Stimulated activated CD8-positive, alpha-beta memory T cell treated with anti-CD3 and anti-CD28 coated beads, Interleukin-15, amount 100 ng/mL, for 48 hours (primary cell): ENCODE data around the gene PGGT1B.
"Not testable (repeated sequence)": the region's sequence is repeated elsewhere in the genome, so short reads cannot be mapped to it uniquely, and the experiment has no call there.

Experiments
- DNase-seq, 2 donors: peaks; one replicate each; pipeline ENCODE4 v3.0.0-alpha.2; 2020; ENCODE audit warnings: low read depth in 2 of 2

The PGGT1B gene

GRCh38 chr5:115257981-115258380 is 4.7 kb downstream of the PGGT1B start:
- DNase-seq = no peak

DNA sequence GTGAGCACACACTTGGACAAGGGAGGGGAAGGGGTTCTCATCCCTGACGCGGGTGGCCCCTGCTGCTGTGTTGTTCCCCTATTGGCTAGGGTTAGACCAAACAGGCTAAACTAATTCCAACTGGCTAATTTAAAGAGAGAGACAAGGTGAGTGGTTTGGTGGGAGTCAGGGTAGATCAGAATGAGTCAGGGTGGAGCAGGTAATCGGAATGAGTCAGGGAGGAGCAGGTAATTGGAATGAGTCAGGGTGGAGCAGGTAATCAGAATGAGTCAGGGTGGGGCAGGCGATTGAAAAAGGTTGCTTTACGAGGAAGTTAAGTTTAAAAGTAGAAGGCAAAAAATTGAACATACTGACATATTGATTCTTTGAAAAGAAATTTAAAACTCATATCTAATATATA is 13.3 kb downstream of the PGGT1B start:
- DNase-seq = not testable (repeated sequence)

DNA sequence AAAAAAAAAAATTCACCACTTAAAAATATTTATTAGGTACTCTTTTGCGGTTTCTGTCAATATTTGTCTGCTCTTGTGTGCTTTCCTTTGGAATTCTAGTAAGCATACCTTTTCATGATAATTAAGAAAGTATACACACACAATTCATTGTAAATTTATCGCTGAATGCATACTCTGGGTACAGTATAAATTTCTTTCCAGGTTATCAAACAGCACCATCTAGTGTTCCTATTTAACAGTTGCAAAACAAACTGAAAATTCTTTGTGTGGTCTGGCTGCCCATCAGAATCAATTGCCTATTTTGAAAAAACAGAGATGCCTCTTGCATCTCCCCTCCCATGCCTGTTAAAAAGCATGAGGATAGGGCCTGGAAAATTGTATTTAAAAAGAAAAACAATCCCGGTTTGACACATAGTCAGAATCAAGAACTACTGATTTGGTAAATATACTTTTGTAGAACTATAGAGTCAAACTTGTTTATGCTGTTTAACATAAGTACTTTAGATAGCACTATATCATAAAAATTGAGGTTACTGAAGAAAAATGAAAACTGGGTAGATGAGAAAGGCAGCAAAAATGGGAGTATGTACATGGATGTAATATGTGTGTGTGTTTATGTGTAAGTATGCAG is 16.2 kb downstream of the PGGT1B start:
- DNase-seq = no peak

DNA sequence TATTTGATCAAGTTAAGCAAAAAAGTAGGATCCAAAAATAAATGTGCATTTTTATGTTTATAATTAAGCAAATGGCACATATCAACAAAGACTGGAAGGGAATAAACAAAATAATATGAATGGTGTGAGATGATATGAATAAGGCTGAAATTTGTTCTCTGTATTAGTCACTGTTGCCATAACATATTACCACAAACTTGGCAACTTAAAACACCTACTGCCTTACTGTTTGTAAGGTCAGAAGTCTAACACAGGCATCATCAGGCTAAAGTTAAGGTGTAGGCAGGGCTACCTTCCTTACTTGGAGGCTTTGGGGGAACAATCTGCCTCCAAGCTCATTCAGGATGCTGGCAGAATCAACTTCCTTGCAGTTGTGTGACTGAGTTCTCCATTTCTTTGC is 19.3 kb downstream of the PGGT1B start:
- DNase-seq = no peak

DNA sequence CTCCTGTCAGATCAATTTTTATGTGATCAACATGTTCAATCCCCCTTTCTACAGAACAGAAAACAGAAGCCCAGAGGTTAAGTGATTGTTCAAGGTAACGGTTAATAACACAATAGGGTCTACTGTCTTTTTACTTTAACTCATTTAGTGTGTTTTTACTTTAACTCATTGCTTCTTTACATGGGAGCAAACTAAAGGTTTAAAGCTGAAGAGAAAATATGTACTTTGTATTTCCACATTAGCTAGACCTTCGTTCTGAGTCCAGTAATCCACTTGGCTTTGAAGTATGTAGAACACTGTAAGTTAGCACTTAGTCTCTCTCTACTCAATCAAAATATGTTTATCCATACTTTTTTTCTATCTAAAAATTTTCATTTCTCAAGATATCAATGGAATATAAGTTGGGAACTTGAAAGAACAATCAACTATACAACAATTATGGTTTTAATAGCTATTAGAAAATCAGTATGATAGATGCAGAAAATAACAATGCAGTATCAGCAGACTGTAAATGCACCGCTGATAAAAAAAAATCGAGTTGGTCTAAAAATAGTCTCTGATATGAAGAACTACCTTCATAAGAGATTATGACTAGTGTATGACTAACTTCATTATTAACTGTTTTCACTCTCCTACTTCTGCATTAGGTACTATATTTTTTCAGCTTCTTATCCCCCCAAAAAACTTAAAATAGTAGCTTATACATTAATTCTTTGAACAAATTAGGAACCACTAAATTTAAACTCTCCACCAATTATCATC is 20.6 kb downstream of the PGGT1B start:
- no peak for DNase-seq

- no peak for DNase-seq
These were observed 25.6 kb downstream of the PGGT1B start for GRCh38 chr5:115237066-115237465.

GRCh38 chr5:115236599-115236998 is 26.1 kb downstream of the PGGT1B start:
- DNase-seq = no peak

DNA sequence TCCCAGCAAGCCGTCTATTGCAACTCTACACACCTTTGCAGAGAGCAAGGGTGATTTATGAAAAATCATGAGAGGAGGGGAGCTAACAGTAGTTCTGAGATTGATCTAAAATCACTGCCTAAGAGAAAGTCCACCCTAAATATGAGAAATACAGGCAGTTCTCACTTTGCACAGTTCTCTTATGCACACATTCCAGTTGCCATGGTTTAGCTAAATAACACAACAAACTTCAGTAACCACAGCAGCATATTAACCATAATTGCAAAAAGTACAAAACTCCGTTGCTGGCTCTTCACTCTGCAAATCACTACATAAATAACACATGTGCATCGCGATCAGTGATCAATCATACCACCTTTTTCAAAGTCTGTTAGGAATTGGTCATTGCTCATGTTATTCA is 31.1 kb downstream of the PGGT1B start:
- no peak for DNase-seq

DNA sequence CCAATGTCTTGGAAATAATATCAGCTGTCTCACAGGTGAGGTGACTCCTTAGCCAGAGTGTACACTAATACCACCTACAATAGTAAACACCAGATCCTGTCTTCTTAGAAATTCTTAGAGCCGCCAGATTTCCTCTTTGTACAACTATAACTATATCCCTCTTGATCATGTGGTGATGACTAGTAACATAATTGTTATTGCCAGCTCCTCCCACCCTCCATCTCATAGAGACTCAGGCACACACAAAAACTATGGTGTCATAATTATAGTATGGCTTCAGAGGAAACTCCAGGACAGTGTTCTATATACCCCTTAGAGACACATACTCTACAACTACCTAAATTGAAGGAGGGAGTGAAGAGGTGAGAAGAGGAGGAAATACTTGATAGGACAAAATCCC is 33.1 kb downstream of the PGGT1B start:
- no peak for DNase-seq

GRCh38 chr5:115227281-115227680 is 35.4 kb downstream of the PGGT1B start:
- DNase-seq = no peak

- DNase-seq = no peak
These were observed 48.1 kb downstream of the PGGT1B start for GRCh38 chr5:115214541-115214940.

- peak; percentile 34 to 46 for DNase-seq
These were observed 53.4 kb downstream of the PGGT1B start for GRCh38 chr5:115209279-115209678.

GRCh38 chr5:115202952-115203351 is 59.7 kb downstream of the PGGT1B start:
- DNase-seq = no peak

GRCh38 chr5:115196161-115196560 is 66.5 kb downstream of the PGGT1B start:
- DNase-seq = no peak

DNA sequence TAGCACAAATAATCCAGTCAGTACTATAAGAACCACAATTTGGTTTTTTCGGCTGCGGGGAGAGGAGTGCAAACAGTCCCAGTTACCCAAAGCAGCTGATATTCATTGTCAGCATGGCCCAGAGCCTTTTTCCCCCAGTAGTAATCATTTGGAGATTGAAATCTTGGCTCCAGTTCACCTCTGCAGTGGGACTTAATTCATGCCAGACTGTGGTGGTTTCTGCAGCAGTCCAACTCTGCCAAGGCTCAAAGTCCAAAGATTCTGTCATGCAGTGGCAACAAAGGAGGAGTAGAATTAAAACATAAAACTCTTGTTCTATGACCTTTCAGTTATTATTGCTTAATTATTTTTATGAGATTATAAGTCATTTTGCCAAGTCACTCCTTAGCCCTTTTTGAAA is 68.0 kb downstream of the PGGT1B start:
- DNase-seq = no peak

DNA sequence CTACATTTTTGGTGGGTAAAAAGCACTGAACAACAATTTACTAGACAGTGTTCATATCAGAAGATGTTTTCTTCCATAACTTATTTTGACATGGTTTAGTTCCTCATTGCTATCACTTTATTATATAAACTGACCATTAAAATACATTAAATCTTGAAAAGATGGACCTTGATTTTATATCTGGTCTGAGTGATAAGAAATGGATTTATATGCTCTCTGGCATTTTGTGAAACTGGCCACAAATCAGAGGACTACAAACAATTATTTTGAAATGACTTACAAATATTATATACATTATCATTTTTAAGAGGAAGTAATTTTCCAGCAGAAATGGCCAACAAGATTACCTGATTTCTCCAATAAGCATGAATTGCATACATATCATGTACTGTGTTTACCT is 69.4 kb downstream of the PGGT1B start:
- DNase-seq = no peak

DNA sequence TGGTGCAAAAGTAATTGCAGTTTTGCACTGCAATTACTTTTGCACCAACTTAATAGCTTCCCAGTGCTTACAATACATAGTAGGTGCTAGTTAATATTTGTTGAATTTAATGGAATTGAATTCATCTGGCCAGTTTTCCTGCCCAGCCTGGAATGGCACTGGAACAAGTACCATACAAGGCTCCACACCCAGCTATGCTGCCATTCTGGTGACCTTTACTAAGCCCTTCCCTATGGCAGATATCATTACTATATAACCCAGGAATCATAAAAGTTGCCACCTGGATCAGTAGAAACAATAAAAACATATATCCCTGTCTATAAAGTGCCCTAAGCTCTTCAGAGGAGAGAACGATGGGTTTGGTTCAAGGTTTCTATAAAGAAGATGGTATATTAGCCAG is 70.6 kb downstream of the PGGT1B start:
- no peak for DNase-seq

DNA sequence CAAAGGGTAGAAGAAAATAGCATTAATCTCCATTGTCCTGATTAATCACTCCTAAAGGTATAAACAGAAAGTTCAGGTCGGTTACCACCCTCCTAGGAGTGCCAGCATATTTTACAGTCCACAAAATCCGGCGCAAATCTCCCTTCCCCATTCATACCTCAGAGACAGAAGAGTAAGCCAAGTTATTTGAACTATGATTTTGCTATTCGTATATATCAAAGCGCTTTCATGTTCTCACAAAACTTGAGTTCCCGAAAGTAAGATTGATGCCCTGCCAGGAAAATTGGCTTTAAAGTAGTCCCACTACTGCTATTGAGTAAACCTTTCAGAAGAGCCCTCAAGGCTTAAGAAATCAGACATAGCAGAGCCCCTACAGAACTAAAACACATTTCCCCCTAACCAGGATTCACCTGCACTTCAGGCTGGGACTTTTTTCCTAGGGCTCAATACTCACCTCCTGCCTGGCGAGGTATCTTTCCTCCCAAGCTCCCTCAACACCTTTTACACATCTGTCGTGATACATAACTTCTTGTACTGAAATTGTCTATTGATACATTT is 71.1 kb downstream of the PGGT1B start:
- DNase-seq = no peak

- no peak for DNase-seq
These were observed 72.3 kb downstream of the PGGT1B start for GRCh38 chr5:115190388-115190787.

GRCh38 chr5:115189866-115190265 is 72.8 kb downstream of the PGGT1B start:
- no peak for DNase-seq

- DNase-seq = no peak
These were observed 75.9 kb downstream of the PGGT1B start for GRCh38 chr5:115186794-115187193.

DNA sequence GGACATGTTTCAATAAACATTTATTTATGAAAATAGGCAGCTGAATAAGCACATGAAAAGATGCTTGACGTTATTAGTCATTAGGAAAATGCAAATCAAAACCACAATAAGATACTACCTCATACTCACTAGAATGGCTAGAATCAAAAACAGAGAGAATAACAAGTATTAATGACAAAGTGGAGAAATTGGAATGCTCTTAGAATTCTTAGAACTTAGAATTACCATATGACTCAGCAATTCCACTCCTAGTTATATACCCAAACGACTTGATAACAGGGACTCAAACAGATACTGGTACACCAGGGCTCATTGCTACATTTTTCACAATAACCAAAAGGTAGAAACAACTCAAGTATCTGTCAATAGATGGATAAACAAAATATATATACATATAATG is 77.9 kb downstream of the PGGT1B start:
- DNase-seq = no peak

DNA sequence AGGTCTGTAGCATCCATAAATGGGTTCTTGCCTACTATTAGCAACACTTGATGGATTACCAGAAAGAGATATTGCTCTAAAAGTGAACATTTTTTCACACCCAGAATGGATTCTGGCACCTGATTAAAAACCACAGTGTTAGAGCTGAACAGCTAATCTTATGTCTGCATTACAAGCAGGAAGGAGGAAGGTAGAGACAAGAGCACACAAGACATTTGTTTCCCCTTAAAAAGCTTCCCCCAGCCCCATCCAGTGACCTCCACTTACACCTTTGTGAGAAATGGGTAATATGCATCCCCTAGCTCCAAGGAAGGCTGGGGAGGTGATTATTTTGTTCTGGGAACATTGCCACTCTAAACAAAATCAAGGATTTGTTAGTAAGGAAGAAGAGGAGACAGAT is 80.9 kb downstream of the PGGT1B start:
- no peak for DNase-seq
